Endometrial microvascular endothelial cells (primary cell): ENCODE results near the gene WDR1. TPM values are rescaled to one million over a fixed set of nuclear protein-coding genes. Genes with fewer than 3 reads are reported as not detected.
"Not testable (repeated sequence)": the region's sequence is repeated elsewhere in the genome, so short reads cannot be mapped to it uniquely, and the experiment has no call there.

Experiments
- in situ Hi-C: cut with HindIII; loops from 2 replicates; pipeline ENCODE4 v1.10.0; 2017; ENCODE audit warnings: low sequenced_read_pairs, low pct_unique_long_range_greater_than_20kb; ENCODE audit errors: inconsistent ontology term
- total RNA-seq: library from RNA; depleted of rRNA; stranded (reverse); fragments of >200 nt; gene quantifications from one replicate; pipeline ENCODE4 v1.2.3, GENCODE V29; 2015; ENCODE audit errors: inconsistent ontology term

WDR1 gene
- total RNA-seq, 1 donor from 2014 or later, result 477 TPM

DNA sequence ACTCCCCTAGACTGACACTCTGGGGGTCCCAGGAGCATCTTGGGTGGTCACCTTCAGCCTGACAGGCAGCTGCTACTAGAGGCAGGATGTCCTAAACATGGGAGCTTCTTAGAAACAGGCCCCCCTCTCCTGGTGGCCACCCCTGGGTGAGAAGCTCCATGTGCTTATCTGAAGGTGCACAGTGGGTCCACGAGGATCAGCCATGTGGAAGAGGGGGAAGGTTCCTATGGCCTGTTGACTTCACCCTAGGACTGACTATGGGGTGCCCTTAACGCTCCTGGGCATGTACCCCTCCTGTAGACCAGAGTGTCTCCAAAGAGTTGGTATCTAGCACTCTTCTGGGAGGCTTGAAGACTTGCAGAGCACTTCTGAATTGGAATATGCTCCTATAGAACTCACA is 22.9 kb upstream of the WDR1 start:
- in situ Hi-C loops, result no loop called here

DNA sequence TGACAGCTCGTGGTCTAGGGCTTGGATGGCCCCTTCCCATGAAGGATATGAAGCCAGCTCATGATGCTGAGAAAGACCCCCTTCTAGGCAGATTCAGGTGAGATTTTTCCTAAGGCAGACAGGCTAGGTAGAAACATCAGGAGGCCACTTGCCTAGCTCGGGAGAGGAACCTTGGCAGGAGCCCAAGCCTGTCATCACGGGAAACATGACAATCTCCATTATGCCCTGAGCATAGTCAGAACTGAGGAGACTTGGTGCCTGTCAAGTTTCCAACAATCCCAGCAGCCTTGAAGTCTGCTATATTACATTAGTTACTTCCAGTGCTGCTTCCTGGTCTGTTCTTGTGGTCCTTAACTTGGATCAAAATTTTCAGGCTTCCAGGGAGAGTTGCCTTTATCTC is 18.7 kb upstream of the WDR1 start:
- in situ Hi-C loops, result no loop called here

DNA sequence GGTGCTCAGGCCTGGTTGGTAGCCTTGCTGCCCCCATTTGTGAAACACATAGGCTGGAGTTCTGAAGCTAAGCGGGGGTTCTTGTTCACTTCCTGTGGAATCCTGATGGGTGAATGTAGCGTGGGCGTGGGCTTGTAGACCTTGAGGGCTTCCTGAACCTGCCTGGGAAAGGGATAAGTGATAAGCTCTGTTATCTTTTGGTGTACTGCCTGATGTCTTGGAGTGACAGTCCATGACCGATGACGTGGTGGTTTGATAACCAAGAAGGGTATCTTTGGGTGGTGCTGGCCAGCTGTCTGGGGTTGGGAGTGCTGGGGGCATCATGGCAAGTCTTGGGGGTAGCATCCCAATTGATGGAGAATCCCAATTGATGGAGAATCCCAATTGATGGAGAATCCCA is 17.5 kb upstream of the WDR1 start:
- in situ Hi-C loops, result no loop called here

DNA sequence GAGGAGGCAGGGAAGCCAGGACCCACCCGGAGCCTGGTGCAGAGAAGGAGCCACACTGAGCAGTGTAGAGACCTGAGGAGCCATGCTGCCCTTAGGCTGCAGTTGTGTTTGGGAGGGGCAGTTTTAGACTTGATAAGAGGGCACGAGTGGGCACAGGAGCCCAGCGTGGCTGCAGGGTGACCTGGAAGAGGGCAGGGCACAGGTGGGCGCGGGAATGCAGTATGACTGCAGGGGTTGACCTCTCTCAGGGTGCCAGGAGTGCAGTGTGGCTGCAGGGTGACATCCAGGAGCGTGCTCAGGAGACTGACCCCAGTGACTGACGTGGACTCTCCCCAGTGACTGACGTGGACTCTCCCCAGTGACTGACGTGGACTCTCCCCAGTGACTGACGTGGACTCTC is 14.6 kb upstream of the WDR1 start:
- in situ Hi-C loops, result no loop called here

DNA sequence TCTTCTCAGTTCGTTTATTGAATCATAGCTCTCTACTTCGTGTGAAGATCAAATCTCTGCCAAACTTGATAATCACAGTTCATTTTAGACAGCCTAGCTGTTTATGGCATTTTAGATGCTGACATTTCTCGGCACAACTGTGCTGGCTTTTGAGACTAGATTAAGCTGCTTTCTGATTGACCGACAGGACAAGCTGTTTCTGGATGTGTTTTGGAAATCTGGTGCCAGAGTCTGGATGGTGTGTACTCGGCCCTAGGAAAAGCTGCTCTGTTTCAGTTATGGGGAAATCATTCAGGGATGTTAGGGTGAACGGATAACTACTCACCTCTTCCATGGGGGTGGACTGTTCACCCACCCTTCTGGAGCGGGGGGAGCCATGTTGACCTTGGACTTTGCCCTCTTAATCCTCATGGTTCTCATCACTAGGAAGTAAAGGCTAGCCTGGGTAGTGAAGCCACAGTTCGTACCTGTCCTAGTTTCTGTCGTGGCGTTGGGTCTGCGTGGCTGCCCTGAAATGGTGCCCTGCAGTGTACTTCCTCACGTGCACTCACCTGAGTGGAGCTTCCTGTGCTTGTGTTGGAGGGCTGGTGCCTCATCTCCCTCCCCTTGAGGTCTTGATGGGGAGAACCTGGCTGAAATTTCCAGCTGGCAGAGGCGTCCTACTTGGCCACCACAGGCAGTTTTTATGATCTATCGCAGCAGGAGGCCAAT is 13.7 kb upstream of the WDR1 start:
- in situ Hi-C loops, result no loop called here

DNA sequence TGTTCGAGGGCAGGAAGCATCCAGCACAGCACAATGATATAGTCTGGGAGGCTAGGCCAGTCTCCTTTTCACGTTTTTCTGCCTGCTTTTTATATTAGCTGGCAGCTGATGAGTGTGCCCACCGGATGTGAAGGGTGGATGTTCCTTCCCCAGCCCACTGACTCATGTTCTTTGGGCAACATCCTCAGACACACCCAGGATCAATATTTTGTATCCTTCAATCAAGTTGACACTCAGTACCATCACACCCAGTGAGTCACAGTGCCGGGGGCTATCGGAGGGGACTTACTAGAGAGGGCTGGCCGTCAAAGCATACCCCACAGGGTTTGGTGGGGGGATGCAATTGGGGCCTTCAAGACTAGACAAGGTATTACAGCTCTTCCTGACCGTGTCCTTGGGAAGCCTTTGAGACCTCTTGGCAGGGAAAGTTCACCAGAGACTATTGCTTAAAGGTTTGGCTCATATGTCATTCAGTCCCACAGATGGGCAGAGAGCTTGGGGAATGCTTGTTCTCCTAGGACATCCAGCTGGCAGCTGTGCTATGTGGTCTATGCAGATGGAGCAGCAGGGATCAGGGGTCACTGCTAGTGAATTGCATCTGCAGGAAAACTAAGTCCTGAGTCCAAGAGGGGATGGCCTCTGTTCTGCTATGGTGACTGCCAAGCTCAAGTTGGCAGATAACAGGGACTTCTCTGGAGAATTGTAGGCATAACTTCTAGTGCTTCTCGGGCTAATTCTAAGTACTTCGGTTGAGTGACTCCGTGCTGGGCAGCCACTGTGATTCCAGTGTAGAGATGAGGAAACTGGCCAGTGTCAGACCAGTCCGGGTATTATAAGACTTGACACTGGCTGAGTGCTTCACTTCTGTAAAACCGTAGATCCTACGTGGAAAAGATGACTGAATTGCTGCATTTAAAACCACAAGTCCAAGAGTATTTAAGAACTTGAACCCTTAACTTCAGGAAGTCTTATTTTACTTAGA is 12.9 kb upstream of the WDR1 start:
- in situ Hi-C loops, result no loop called here

DNA sequence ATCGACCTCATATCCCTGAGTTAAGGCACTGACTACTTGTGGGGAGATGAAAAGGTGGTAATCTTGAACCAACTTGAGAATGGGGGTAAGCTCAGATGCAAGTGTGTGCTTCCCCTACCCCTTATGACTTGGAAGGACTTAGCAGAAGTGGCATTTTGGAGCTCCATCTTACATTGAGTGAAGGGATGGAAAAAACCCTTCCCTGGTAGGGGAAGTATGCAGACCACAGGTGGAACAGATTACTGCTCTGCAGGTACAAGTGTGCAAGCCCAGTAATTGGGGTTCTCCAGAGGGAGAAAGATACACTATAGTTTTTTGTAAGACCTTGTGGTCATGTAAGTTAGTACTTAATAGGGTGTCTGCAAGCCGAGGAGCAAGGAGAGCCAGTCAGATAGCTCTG is 12.2 kb upstream of the WDR1 start:
- in situ Hi-C loops, result no loop called here

DNA sequence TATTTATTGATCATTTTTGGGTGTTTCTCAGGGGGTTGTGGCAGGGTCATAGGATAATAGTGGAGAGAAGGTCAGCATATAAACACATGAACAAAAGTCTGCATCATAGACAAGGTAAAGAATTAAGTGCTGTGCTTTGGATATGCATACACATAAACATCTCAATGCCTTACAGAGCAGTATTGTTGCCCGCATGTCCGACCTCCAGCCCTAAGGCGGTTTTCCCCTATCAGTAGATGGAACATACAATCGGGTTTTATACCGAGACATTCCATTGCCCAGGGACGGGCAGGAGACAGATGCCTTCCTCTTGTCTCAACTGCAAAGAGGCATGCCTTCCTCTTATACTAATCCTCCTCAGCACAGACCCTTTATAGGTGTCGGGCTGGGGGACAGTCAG is 10.9 kb upstream of the WDR1 start:
- in situ Hi-C loops, result not testable (repeated sequence)

DNA sequence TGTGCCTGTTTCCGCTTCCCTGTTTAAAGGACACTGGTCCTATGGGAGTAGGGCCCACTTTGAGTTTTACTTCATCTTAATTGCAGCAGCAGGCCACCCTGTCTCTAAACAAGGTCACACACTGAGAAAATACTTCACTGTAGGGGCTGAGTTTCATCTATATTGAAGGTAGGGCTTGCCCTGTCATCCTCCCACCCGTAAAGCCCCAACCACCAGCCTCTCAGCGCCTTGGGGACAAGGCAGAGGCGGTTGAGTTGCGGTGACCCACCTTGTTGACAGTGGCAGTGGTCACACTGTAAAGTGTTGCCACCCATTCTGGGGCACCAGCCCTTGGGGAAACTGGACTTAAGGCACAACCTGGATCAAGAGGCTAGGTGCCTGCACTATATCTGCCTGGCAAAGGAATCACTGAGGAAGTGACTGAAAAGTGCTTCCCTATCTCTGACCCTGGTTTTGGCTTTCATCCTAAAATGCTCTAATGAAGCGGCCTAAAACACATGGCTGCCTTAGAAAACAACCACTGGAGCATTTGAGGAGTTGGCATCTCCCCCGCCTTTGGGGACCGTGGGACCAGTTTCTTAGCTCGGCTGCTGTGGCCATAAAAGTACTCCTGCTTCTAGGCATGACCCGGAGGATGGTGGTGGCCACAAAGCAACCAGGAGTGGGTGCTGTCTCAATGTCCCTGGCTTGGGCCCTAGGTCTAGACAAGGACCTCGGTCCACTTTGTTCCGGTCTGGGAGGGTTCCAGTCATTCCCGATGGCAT is 7.8 kb upstream of the WDR1 start:
- in situ Hi-C loops, result no loop called here

DNA sequence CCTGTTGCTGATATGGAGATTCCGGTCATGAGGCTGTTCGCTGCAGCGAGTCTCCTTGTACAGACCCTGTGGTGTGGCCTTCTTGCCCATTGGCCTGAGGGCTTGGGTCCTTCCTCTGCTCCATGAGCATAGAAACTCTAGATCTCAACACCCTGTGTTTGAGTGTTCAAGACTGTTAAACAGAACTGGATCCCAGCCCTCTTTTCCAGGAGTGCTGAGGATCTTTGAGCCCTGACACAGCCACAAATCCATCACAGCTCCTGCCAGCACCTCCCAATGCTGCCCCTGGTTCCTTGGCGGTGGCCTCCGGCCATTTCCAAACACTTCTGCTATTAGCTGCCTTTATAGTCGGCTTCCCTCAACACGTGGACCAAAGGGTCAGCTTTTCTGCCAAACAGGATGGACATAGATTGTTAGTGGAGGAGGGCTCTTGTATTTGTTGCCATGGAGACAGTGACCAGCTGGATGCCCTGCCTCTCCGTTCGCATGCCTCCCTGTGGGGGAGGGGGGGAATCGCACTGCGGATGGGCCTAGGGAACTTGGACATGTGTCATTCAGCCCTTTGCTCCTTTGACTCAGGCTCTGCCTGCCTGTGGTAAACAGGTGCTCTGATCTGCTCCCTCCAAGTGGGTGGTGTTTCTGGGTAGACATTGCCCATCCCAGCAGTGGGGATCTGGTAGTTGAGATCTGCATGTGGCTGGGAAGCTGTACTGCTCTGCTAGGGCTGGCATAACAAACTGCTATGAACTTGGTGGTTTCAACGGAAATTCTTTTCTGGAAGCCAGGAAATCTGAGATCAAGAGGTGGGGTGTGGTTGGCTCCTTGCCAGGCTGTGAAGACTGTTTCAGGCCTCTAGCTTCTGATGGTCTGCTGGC is 6.9 kb upstream of the WDR1 start:
- in situ Hi-C loops, result no loop called here

DNA sequence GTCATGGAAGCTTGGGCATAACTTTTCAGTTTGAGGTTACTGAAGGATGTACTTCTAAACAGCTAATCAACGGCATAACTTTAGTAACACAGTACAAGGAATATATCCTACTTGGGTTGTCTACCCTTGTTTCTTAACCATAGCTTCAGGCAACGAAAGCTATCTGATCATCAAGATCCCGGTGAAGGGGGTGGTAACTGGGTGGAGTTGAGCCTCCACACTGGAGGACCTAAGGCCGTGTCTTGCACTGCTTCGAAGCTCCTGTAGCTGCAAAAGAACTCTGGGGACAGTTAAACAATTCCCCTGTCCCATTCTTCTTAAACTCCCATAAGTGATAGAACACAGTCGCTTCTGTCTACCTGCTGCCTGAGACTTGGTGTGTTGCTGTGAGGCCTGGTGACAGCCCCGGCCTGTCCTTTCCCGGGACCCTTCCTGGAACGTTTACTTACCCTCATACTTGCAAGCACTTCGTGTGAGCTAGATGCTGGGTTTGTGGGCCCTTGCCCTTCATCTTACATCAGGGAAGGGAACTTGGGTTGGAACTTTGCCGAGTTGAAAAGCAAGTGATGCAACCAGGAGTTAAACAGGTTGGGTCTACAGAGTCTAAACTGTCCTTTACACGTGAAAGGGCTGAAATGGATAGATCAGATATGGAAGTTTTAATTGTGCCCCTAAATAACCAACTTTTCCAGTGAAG is 5.8 kb upstream of the WDR1 start:
- in situ Hi-C loops, result no loop called here

DNA sequence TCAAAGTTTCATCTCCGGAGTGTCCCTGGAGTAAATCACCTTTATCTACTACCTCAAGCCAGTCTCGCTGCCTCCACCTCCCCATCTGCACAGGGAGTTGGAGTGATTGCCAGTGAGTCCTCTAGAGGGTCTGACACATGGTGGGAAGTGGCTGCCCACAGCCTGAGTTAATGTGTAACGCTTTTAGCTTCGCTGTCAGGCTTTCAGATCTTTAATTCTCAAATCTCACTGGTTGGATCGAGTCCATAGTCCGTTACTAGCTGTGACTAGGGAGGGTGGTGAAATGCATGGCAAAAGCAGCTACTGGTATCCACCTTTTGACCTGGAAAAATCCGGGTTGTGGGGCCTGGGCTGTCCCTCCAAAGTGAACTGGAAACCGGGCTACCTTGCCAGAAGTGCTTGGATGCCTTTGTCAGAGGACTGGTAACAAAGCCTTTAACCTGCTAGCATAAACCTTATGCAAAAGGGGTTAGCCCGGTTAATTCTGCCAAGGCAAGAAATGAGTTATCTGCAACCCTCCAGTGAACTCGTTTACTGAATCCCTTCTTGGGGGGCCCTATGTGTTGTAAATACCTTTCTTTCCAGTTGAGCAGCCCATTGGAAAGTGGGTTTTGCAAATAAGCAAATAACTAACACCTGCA is 5.1 kb upstream of the WDR1 start:
- in situ Hi-C loops, result no loop called here

DNA sequence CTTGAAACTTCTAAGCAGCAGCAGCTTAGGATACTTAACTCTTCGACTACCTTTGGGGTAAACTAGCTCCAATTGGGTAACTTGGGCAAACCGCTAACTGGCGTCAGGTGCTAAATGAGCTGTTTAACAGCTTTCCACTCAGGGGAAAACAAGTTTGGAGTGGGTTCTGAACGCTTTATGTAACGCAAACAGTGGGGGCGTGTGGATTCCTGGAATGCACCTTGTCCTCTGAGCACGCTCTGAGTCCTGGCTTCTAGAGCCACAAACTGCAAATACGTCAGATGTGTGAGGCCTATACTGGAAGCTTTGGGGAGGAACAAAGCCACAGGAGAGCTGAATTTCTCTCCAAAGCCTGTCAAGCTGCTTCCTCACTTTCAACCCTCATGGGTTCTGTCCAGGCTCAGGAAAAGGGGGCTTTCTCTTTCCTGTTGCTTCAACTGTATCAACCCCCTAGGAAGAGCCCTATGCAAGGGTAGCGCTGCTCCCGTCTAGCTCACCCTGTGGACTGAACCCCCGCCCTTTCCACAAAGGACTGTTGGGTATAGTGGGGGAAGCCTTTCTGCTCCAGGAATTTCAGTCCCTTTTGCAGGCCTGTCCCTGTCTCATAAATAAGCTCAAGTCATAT is 4.5 kb upstream of the WDR1 start:
- in situ Hi-C loops, result no loop called here

DNA sequence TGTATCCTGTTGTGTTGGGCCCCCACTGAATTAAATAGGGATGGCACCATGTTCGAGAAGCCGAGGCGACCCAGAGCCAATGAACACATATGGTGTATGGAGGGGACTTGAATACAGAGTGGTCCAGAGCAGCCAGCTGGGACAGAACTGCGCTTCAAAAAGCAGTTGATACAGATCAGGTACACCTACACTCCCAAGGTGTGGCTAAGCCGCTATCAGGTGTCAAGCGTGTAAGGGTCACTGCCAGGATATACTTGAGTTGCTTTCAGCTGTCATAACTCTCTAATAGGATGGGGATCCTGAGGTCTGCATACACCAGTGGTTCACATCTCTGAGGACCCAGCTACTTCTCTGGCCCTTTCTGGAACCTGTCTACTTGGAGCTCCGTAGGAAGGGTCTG is 3.2 kb upstream of the WDR1 start:
- in situ Hi-C loops, result no loop called here

DNA sequence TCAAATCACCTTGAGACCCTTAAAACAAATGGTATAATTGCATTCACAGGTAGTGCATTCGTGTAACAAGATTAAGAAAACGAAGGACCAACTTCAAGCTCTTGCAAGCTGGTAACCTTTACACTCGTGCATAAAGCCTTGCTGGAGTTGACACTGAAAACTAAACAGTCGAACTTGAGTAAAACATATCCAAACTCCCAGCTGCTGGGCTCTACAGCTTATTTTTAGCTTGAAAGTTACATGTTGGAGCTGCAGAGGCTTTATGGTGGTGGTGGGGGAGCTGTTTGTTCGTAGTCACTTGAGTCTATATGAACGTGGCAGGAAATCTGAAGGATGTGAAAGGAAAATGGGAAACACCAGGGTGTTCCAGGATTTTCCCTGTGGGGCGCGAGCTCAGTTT is 2.7 kb upstream of the WDR1 start:
- in situ Hi-C loops, result no loop called here

DNA sequence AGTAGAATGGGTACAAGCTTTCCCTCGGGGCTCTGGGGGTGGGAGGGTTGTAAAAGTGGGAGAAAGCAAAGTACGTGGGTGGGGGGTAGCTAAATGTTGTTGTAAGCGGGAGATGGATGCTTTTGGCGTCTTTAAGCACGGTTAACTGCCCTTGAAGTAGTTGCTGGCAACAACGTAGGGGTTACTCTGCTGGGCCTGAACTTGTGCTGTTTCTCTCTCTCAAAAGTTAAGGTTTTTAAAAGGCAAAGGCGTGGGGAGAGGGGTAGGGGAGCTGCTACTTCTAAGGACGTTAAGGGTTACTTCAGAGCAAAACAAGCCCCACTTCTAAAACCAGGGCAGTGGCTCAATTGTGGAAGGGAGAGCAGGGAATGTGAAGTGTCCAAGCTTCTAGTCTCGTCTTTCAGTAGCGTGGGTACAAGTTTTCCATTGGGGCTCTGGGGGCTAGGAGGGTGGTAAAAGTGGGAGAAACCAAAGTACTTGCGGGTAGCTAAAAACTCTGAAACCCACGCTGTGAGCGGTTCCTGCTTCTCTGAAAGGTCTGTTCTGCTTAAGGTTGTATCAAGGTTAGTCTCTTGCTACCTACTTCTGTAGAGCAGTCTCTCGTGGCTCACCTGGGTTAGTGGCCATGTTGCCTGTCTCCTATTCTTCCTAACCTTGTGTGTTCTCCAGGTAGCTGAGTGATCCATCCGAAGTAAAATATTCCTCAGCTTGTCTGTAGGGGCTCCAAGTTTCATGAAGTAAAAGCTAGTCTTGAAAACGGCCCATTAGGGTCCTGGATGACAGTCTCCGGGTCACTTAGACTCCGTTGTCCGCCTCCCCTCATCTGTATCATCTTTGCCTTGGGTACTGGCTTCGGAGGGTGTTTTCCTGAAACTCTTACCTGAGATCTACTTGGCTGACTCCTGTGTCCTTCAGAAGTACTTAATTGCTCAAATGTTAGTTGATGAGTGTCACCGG is 1.7 kb upstream of the WDR1 start:
- in situ Hi-C loops, result no loop called here
